BJ (cell line): ENCODE data around the gene SLC2A9. TPM values are rescaled to one million over a fixed set of nuclear protein-coding genes. Genes with fewer than 3 reads are reported as not detected.

Source experiments
- CTCF ChIA-PET: fragments of 350-600 bp; formaldehyde crosslinking; extraction: SDS; loops from one replicate; lab custom pipeline; 2021; ENCODE audit warnings: antibody characterized with exemption, inconsistent platforms; lab: Yijun Ruan, JAX
- POLR2A ChIA-PET: fragments of 300-600 bp; sonication (Branson Sonifier 250); formaldehyde crosslinking; extraction: SDS; loops from one replicate; lab custom pipeline; 2021; ENCODE audit warnings: antibody characterized with exemption; lab: Charles Lee
- DNase-seq: peaks from one replicate; pipeline ENCODE4 v3.0.0-alpha.2; 2011; ENCODE audit warnings: low read depth
- H3K27me3 ChIP-seq: 2 replicates; pipeline ENCODE4 v1.6.0; 2011; ENCODE audit warnings: low read length; ENCODE audit not compliant: control insufficient read depth, insufficient read depth
- H3K36me3 ChIP-seq: 2 replicates; pipeline ENCODE4 v1.5.1; 2011; ENCODE audit warnings: low read length; ENCODE audit not compliant: control insufficient read depth, insufficient read depth
- H3K4me3 ChIP-seq: 2 replicates; pipeline ENCODE4 v1.5.1; 2011; ENCODE audit warnings: low read depth, mild to moderate bottlenecking, control low read depth, low read length
- polyA plus RNA-seq: library from polyadenylated mRNA; depleted of rRNA; stranded (reverse); fragments of >200 nt; gene quantifications from 2 replicates; pipeline ENCODE4 v1.2.3, GENCODE V29; 2011
- TF ChIP-seq, protein P1 (sequence below): IDR thresholded peaks from 2 replicates; pipeline ENCODE4 v1.5.1; 2011; ENCODE audit warnings: low read depth, mild to moderate bottlenecking, control low read depth, inconsistent platforms, low read length, moderate library complexity; ENCODE audit not compliant: insufficient read depth

Gene SLC2A9
- polyA plus RNA-seq, 1 experiment = 6.4 TPM

GRCh38 chr4:10031668-10032590, 10.6 kb upstream of the SLC2A9 start:
- CTCF ChIA-PET = interaction anchor here (3.0 to 3.2 kb wide), 2 partner anchors 12 to 31 kb away, joined by 11 to 21 read pairs; no protein-coding TSS in a partner anchor
- TF ChIP-seq, protein P1, sequence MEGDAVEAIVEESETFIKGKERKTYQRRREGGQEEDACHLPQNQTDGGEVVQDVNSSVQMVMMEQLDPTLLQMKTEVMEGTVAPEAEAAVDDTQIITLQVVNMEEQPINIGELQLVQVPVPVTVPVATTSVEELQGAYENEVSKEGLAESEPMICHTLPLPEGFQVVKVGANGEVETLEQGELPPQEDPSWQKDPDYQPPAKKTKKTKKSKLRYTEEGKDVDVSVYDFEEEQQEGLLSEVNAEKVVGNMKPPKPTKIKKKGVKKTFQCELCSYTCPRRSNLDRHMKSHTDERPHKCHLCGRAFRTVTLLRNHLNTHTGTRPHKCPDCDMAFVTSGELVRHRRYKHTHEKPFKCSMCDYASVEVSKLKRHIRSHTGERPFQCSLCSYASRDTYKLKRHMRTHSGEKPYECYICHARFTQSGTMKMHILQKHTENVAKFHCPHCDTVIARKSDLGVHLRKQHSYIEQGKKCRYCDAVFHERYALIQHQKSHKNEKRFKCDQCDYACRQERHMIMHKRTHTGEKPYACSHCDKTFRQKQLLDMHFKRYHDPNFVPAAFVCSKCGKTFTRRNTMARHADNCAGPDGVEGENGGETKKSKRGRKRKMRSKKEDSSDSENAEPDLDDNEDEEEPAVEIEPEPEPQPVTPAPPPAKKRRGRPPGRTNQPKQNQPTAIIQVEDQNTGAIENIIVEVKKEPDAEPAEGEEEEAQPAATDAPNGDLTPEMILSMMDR = no peak

GRCh38 chr4:10030972-10031667, 9.8 kb upstream of the SLC2A9 start:
- POLR2A ChIA-PET = no interaction called here
- no peak for DNase-seq
- CTCF ChIA-PET = interaction anchor here (1.1 to 3.2 kb wide), 4 partner anchors 11 to 32 kb away, joined by 3 to 21 read pairs (median 8); no protein-coding TSS in a partner anchor

More at GRCh38 chr4:10031668-10032590, 10.6 kb upstream of the SLC2A9 start:
- Histone ChIP-seq H3K36me3 (no peaks in the 10 kb centered on the region), H3K4me3 (no peak overlapping the region), H3K27me3 (no peaks in the 10 kb centered on the region)
- POLR2A ChIA-PET = no interaction called here
- DNase-seq = no peak

GRCh38 chr4:10029403-10029802, 8.1 kb upstream of the SLC2A9 start:
- H3K4me3 ChIP-seq = no peak overlapping the region
- TF ChIP-seq, protein P1 = no peak
- ChIA-PET CTCF (interaction anchor here (1.3 to 3.8 kb wide), 2 partner anchors 8 to 10 kb away, joined by 3 to 13 read pairs; partner anchors contain the start of gene SLC2A9), POLR2A (no interaction called here)
- DNase-seq = no peak
- no peaks in the 10 kb centered on the region for H3K36me3 ChIP-seq
- no peaks in the 10 kb centered on the region for H3K27me3 ChIP-seq

More at GRCh38 chr4:10030972-10031667, 9.8 kb upstream of the SLC2A9 start:
- Histone ChIP-seq H3K36me3 (no peaks in the 10 kb centered on the region), H3K4me3 (no peak overlapping the region), H3K27me3 (no peaks in the 10 kb centered on the region)
- TF ChIP-seq, protein P1 = no peak

GRCh38 chr4:10028910-10029309, 7.6 kb upstream of the SLC2A9 start:
- TF ChIP-seq, protein P1 = no peak
- no peak overlapping the region for H3K4me3 ChIP-seq
- DNase-seq = no peak
- no peaks in the 10 kb centered on the region for H3K36me3 ChIP-seq
- ChIA-PET CTCF (interaction anchor here (0.8 to 3.8 kb wide), 3 partner anchors 8 to 15 kb away, joined by 3 to 13 read pairs (median 3); partner anchors contain the start of gene SLC2A9), POLR2A (no interaction called here)
- no peaks in the 10 kb centered on the region for H3K27me3 ChIP-seq

GRCh38 chr4:10026485-10026884, 5.2 kb upstream of the SLC2A9 start:
- no peak for DNase-seq
- H3K27me3 ChIP-seq = no peaks in the 10 kb centered on the region
- H3K4me3 ChIP-seq = no peak overlapping the region
- TF ChIP-seq, protein P1 = no peak
- ChIA-PET POLR2A (no interaction called here), CTCF (no interaction called here)
- no peaks in the 10 kb centered on the region for H3K36me3 ChIP-seq
